Astrocyte of the cerebellum (primary cell): ENCODE measurements around the gene MON1B.
A peak's percentile ranks its signal among the peaks of the same experiment; 100 is the strongest.
"Not testable (repeated sequence)": the region's sequence is repeated elsewhere in the genome, so short reads cannot be mapped to it uniquely, and the experiment has no call there.

Experiments used
- DNase-seq: peaks from one replicate; pipeline ENCODE4 v3.0.0-alpha.2; 2011; ENCODE audit warnings: low read depth
- H3K4me3 ChIP-seq: 2 replicates; pipeline ENCODE4 v1.5.1; 2011; ENCODE audit warnings: mild to moderate bottlenecking, low read depth, low read length, moderate library complexity
- in situ Hi-C: cut with HindIII; loops from 2 replicates; pipeline ENCODE4 v1.10.0; 2017; ENCODE audit warnings: low sequenced_read_pairs
- TF ChIP-seq, protein P1 (sequence below): IDR thresholded peaks from 2 replicates; pipeline ENCODE4 v1.5.1; 2012; ENCODE audit warnings: low read length, low read depth, moderate library complexity, mild to moderate bottlenecking; ENCODE audit errors: missing control alignments

Gene MON1B

DNA sequence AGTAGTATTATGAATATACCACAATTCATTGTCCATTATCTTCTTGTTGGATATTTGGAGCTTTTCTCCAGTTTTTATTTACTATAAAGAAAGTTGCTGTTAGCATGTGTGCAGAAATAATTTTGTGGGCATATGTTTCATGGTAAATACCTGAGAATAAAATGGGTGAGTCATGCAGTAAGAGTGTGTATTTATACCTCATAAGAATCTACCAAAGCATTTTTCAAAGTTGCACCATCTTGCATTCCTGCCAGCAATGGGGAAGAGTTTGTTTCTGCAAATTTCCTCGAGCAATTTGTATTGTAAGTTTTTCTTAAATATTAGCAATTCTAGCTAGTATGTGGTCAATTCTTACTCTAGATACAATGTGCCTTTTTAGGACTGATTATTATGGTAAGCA lies 7.9 kb upstream of the MON1B start:
- TF ChIP-seq, protein P1, sequence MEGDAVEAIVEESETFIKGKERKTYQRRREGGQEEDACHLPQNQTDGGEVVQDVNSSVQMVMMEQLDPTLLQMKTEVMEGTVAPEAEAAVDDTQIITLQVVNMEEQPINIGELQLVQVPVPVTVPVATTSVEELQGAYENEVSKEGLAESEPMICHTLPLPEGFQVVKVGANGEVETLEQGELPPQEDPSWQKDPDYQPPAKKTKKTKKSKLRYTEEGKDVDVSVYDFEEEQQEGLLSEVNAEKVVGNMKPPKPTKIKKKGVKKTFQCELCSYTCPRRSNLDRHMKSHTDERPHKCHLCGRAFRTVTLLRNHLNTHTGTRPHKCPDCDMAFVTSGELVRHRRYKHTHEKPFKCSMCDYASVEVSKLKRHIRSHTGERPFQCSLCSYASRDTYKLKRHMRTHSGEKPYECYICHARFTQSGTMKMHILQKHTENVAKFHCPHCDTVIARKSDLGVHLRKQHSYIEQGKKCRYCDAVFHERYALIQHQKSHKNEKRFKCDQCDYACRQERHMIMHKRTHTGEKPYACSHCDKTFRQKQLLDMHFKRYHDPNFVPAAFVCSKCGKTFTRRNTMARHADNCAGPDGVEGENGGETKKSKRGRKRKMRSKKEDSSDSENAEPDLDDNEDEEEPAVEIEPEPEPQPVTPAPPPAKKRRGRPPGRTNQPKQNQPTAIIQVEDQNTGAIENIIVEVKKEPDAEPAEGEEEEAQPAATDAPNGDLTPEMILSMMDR, result no peak
- DNase-seq, result no peak
- H3K4me3 ChIP-seq, result no peak overlapping the region
- in situ Hi-C loops, result no loop called here

DNA sequence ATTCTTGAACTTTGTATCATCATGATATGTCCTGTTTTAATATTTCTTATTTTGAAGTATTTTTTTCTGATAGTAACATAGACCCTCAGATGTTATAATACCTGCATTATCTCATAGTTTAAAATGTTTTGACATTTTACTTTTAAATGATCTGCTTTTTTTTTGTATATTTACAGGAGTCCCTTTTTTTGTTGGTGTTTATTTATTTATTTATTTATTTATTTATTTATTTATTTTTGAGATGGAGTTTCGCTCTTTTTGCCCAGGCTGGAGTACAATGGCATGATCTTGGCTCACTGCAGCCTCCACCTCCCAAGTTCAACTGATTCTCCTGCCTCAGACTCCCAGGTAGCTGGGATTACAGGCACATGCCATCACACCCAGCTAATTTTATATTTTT lies 4.7 kb upstream of the MON1B start:
- in situ Hi-C loops, DNase-seq, H3K4me3 ChIP-seq: not testable (repeated sequence)

DNA sequence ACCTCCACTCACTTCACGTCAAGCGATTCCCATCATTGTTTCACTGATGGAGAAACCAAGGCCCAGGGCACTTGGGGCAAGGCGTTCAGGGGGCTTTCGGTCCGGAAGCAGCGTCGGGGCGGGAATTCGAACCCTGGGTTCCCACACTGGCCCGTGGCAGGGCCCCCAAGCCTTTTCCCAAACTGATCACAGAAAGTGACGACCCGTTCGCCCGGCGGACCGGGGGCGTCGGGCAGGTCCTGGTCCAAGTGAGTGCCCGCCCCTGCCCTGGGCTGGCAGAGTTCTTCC lies 856 bp upstream of the MON1B start:
- in situ Hi-C loops, result no loop called here
- DNase-seq, result no peak
- H3K4me3 ChIP-seq, result peak overlapping the region; percentile 94

DNA sequence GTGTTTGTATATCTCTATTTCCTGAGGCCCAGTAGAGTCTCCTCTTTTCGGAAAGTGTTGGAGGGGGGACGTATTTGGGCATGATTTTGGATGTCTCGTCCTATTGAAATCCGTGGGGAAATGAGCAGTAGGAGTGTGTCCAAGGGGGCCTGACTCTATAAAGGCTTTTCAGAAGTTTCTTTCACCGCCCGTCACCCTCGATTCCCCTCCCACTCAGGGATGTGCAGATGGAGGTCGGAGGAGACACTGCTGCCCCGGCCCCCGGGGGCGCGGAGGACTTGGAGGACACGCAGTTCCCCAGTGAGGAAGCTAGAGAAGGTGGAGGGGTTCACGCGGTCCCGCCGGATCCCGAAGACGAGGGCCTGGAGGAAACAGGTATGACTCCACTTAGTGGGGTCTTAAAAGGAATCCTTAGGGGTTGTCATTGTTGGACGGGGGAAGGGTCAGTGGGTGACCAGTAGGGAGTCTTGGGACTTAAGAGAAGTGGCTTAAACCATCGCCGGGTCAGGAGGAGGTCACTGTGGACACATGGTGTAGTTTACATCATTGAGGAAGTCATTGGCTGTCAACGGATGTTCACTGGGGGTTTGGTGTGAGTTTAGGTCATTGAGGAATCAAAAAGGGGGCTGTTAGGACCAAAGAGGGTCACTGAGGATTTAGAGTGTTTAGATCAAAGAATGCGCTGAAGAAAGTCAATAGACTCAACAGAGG lies 424 bp downstream of the MON1B start:
- peak overlapping the region; percentile 94 for H3K4me3 ChIP-seq
- no peak for DNase-seq
- in situ Hi-C loops, result no loop called here
- TF ChIP-seq, protein P1, result no peak

More for the DNA sequence above, 856 bp upstream of the MON1B start:
- TF ChIP-seq, protein P1, result no peak

DNA sequence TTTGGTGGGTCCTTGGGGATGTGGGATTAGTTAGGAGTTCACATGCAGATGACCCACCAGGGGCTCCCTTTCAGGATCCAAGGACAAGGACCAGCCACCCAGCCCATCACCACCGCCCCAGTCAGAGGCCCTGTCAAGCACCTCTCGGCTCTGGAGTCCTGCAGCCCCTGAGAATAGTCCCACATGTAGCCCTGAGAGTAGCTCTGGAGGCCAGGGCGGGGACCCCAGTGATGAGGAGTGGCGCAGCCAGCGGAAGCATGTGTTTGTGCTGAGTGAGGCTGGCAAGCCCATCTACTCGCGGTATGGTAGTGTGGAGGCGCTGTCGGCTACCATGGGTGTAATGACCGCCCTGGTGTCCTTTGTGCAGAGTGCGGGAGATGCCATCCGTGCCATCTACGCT lies 2.4 kb downstream of the MON1B start:
- H3K4me3 ChIP-seq, result no peak overlapping the region
- no peak for DNase-seq
- TF ChIP-seq, protein P1, result no peak
- in situ Hi-C loops, result no loop called here

DNA sequence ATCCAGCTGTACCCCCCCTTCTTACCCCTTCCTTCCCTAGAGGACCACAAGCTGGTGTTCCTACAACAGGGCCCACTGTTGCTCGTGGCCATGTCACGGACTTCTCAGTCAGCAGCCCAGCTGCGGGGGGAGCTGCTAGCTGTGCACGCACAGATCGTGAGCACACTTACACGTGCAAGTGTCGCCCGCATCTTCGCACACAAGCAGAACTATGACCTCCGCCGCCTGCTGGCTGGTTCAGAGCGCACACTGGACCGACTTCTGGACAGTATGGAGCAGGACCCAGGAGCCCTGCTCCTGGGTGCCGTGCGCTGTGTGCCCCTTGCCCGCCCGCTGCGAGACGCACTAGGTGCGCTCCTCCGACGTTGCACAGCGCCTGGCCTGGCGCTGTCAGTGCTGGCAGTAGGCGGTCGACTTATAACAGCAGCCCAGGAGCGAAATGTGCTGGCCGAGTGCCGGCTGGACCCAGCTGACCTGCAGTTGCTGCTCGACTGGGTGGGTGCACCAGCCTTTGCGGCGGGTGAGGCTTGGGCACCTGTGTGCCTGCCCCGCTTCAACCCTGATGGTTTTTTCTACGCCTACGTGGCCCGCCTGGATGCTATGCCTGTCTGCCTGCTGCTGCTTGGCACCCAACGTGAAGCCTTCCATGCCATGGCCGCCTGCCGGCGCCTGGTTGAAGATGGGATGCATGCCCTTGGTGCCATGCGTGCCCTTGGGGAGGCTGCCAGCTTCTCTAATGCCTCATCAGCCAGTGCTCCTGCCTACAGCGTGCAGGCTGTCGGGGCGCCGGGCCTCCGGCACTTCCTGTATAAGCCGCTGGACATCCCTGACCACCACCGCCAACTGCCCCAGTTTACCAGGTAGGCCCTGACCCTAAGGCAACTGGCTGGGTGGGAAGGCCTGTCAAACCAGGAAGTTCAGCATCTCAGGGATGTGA lies 3.6 kb downstream of the MON1B start:
- no peak for DNase-seq
- no peak overlapping the region for H3K4me3 ChIP-seq
- TF ChIP-seq, protein P1, result no peak
- in situ Hi-C loops, result no loop called here

DNA sequence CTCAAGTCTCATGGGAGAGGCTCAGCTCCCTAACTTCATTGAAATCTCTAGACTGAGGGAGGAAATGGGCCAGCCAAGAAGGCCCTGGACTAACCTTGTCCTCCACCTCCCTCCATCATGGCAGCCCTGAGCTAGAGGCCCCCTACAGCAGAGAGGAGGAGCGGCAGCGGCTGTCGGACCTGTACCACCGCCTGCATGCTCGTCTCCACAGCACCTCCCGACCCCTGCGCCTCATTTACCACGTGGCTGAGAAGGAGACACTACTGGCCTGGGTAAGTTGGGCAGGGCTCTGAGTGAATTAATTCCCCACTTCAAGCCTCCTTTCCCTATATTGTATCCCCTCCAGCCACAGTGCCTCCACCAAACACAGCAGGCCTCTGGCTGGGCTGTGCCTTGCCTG lies 4.4 kb downstream of the MON1B start:
- in situ Hi-C loops, result no loop called here
- TF ChIP-seq, protein P1, result no peak
- DNase-seq, result no peak

More for the DNA sequence above, 4.4 kb downstream of the MON1B start:
- H3K4me3 ChIP-seq, result no peak overlapping the region
